ENCODE measurements around the gene OSBPL10. TPM values are rescaled to one million over a fixed set of nuclear protein-coding genes. Genes with fewer than 3 reads are reported as not detected.

The OSBPL10 gene
- total RNA-seq, 4 donors from 2014 or later: 20.4 to 44.4 (median 30.2) TPM

DNA sequence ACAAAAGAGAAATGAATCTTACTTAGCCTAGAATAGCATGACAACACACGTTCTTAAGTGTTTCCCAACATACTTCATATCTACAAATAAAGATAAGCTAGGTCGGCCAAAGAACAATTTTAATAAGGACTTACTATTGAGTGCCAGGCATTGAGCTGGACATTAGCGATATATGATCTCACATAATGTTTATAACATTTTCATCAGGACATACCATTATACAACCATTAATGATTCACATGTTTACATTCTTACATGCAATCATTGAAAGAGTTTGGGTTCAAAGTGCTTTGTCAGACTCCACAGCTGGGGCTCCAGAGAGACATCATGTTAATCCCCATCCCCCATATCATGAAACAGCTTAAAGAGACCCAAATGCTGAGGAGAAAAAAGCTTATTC is 259.4 kb downstream of the OSBPL10 start:
- DNase-seq (ENCODE audit: low spot score in 2 of 2): no peak
- TF ChIP-seq, protein P1, sequence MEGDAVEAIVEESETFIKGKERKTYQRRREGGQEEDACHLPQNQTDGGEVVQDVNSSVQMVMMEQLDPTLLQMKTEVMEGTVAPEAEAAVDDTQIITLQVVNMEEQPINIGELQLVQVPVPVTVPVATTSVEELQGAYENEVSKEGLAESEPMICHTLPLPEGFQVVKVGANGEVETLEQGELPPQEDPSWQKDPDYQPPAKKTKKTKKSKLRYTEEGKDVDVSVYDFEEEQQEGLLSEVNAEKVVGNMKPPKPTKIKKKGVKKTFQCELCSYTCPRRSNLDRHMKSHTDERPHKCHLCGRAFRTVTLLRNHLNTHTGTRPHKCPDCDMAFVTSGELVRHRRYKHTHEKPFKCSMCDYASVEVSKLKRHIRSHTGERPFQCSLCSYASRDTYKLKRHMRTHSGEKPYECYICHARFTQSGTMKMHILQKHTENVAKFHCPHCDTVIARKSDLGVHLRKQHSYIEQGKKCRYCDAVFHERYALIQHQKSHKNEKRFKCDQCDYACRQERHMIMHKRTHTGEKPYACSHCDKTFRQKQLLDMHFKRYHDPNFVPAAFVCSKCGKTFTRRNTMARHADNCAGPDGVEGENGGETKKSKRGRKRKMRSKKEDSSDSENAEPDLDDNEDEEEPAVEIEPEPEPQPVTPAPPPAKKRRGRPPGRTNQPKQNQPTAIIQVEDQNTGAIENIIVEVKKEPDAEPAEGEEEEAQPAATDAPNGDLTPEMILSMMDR (IDR thresholded peaks at IDR 0.05): no peak
- no peak for TF ChIP-seq POLR2A (IDR thresholded peaks at IDR 0.05)
- WGBS, 2 donors: 87 to 88% methylated on average over 3 of the region's 3 CpGs
- intact Hi-C loops (cut with DNase I; ENCODE audit: low total_unique reads): no loop called here
- no peak overlapping the region for H3K4me3 ChIP-seq (ENCODE audit: low read depth, poor library complexity, severe bottlenecking)

GRCh38 chr3:31714495-31715280 is 266.4 kb downstream of the OSBPL10 start:
- no peak for DNase-seq (ENCODE audit: low spot score in 2 of 2)
- 90 to 91% methylated on average over 11 of the region's 11 CpGs for whole genome bisulfite sequencing, 2 donors
- TF ChIP-seq, protein P1 (IDR thresholded peaks at IDR 0.05): no peak
- no peak for TF ChIP-seq POLR2A (IDR thresholded peaks at IDR 0.05)
- no peak overlapping the region for H3K4me3 ChIP-seq (ENCODE audit: low read depth, poor library complexity, severe bottlenecking)
- intact Hi-C loops (cut with DNase I; ENCODE audit: low total_unique reads): no loop called here

DNA sequence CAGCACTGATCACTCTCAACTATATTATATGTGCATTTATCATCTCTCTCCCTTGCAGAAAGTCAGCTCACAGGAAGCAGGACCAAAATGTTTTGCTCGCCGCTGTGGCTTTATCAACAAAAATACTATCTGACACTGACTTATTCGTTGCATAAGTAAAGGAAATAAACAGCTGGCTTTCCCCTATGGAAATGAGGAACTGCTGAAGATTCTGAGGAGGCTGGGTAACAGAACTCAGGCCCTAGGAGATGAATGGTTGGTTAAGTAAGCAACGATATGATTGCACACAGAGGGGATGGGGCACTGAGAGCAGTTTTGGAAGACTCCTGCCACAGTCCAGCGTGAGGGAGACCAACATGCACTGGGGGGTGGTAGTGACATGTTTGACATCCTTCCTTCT is 267.2 kb downstream of the OSBPL10 start:
- DNase-seq (ENCODE audit: low spot score in 2 of 2): no peak
- intact Hi-C loops (cut with DNase I; ENCODE audit: low total_unique reads): no loop called here
- 75 to 88% methylated on average over 5 of the region's 5 CpGs for WGBS, 2 donors
- no peak overlapping the region for H3K4me3 ChIP-seq (ENCODE audit: low read depth, poor library complexity, severe bottlenecking)
- TF ChIP-seq, protein P1 (IDR thresholded peaks at IDR 0.05): no peak
- TF ChIP-seq POLR2A (IDR thresholded peaks at IDR 0.05): no peak

DNA sequence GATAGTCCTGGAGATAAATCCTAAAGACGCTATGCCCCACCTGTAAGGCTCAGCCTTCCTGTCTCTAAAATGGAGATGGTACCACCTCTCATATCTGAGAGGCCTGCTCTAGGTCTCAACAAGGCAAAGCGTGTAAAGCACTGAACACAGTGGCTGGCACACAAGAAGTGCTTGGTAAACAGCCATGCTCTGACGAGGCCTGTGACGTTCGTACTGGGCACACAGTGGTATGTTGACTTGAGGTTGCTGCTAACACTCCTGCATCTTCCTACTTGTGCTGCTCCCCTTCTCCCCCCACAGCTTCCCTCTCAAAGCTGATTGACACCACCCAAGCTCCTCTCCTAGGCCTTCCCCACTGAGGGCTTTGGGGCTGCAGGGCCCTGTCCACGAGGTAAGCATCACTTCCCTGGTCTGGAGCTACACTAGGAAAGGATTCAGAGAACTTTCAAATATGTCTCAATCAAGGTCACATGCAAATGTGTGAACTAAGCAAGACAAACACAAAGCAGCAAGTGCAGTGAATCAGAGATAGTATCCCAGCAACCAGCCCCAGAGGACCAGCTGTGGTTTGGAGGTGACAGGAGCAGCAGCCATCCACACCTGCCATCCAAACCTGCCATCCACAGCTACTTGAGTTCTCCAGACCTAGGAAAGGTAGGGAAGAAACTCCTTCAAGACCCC is 270.8 kb downstream of the OSBPL10 start:
- WGBS, 2 donors: 93 to 95% methylated on average over 6 of the region's 6 CpGs
- TF ChIP-seq POLR2A (IDR thresholded peaks at IDR 0.05): no peak
- TF ChIP-seq, protein P1 (IDR thresholded peaks at IDR 0.05): no peak
- no peak for DNase-seq (ENCODE audit: low spot score in 2 of 2)
- no peak overlapping the region for H3K4me3 ChIP-seq (ENCODE audit: low read depth, poor library complexity, severe bottlenecking)
- intact Hi-C loops (cut with DNase I; ENCODE audit: low total_unique reads): no loop called here

- H3K4me3 ChIP-seq (ENCODE audit: low read depth, poor library complexity, severe bottlenecking): no peak overlapping the region
- intact Hi-C loops (cut with DNase I; ENCODE audit: low total_unique reads): no loop called here
- TF ChIP-seq, protein P1 (IDR thresholded peaks at IDR 0.05): no peak
- TF ChIP-seq POLR2A (IDR thresholded peaks at IDR 0.05): no peak
- WGBS, 2 donors: 90 to 95% methylated on average over 4 of the region's 4 CpGs
- no peak for DNase-seq (ENCODE audit: low spot score in 2 of 2)
Observed at GRCh38 chr3:31709526-31709925, 271.5 kb downstream of the OSBPL10 start.

Measured in lower leg skin (tissue), 4 donors.